GM18858 (cell line): Measurements from ENCODE around the gene TMEM238L.

Source experiments
- ATAC-seq: cut with Tn5 transposase; IDR thresholded peaks from one replicate; pipeline ENCODE4 v1.9.1; 2021; ENCODE audit not compliant: unreplicated experiment

Gene TMEM238L

DNA sequence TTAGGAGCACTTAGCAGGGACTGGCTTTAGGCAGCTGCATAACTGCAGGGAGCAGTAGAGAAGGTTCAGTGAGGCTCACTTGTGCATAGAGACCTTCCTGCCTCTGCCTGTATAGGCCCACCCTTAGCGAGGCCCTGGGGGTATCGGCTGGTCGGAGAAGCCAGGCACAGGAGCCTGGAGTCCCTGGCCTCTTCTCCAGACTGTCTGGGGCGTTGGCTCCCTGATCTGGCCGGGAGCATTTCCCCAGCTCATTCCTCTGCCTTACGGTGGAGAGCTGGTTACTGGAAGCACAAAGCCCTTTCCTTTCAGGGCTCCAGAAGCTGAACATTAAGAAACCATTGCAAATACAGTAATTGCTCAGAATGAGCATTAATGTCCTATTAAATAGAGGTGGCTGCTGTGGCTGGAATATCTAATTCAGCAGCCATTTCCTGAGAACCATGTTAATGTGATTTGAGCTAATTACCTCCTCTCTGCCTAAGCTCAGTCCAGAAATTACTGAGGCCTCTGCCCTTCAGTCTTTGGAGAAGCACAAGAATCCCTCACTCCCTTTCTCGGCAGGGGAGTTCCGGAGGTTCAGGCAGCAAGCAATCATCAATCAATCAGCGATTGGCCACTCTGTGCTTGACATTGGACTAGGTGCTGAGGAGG is 55.2 kb downstream of the TMEM238L start:
- ATAC-seq: no peak

DNA sequence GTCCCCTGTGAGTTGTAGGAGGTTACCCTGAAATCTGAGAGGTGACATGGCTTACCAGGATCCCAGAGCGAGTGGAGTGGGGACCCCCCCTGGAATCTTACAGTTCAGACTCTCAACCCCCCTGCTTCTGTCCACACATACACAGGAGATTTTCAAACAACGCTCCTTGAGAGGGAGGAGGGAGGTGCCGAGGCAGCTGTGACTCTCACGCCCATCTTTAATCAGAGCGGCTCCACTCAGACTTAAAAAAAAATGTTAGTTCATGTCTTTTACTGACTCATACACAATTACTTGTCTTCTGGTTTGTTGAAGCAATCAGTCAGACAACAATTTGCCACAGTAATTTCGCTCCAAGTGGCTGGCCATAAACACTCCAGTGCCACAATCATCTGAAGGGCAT is 58.7 kb downstream of the TMEM238L start:
- ATAC-seq: no peak
